ENCODE data around the gene SPNS2. TPM values are rescaled to one million over a fixed set of nuclear protein-coding genes. Genes with fewer than 3 reads are reported as not detected.

SPNS2 gene
- polyA plus RNA-seq, 1 donor from 2014 or later, result 39.7 TPM

GRCh38 chr17:4542726-4543191 is 44.1 kb downstream of the SPNS2 start:
- no peaks in the 10 kb centered on the region for H4K20me1 ChIP-seq (ENCODE audit: insufficient read depth)
- H3K27me3 ChIP-seq (ENCODE audit: insufficient read depth, low read depth, low read length), result no peaks in the 10 kb centered on the region
- H3K27ac ChIP-seq (ENCODE audit: low read length), result no peak overlapping the region
- no peaks in the 10 kb centered on the region for H3K9me2 ChIP-seq (ENCODE audit: insufficient read depth, low read length)
- H2AFZ ChIP-seq (ENCODE audit: low read depth, low read length), result no peak overlapping the region
- no peak overlapping the region for H3K4me2 ChIP-seq (ENCODE audit: low read length)
- TF ChIP-seq SMC3 (conservative IDR thresholded peaks at IDR 0.05; ENCODE audit: poor library complexity) (no peak), MXI1 (conservative IDR thresholded peaks at IDR 0.05; ENCODE audit: poor library complexity, severe bottlenecking) (no peak), RAD21 (conservative IDR thresholded peaks at IDR 0.05) (no peak), POLR2AphosphoS5 (IDR thresholded peaks at IDR 0.05) (no peak), EZH2 (IDR thresholded peaks at IDR 0.05; ENCODE audit: borderline replicate concordance, insufficient read depth, low read length, poor library complexity, severe bottlenecking) (no peak), REST (IDR thresholded peaks at IDR 0.05; ENCODE audit: borderline replicate concordance) (no peak), EP300 (conservative IDR thresholded peaks at IDR 0.05; ENCODE audit: poor library complexity, severe bottlenecking) (no peak), CTCF (IDR thresholded peaks at IDR 0.05; ENCODE audit: poor library complexity, severe bottlenecking) (no peak), TAF1 (IDR thresholded peaks at IDR 0.05; ENCODE audit: low read depth) (no peak)
- no peak overlapping the region for H3K4me3 ChIP-seq (ENCODE audit: low read length)
- H3K9me3 ChIP-seq (ENCODE audit: low read length), result no peaks in the 10 kb centered on the region
- H3F3A ChIP-seq (ENCODE audit: insufficient read depth, low read length, poor library complexity, severe bottlenecking), result no peaks in the 10 kb centered on the region
- H3K9ac ChIP-seq (ENCODE audit: low read length), result no peak overlapping the region
- no peaks in the 10 kb centered on the region for H3K36me3 ChIP-seq (ENCODE audit: insufficient read depth, low read length)
- H3K79me2 ChIP-seq (replicated peaks; ENCODE audit: insufficient read depth, low read length), result no peaks in the 10 kb centered on the region

GRCh38 chr17:4543557-4544026 is 44.9 kb downstream of the SPNS2 start:
- H3F3A ChIP-seq (ENCODE audit: insufficient read depth, low read length, poor library complexity, severe bottlenecking), result no peaks in the 10 kb centered on the region
- H2AFZ ChIP-seq (ENCODE audit: low read depth, low read length), result no peak overlapping the region
- H4K20me1 ChIP-seq (ENCODE audit: insufficient read depth), result no peaks in the 10 kb centered on the region
- H3K27ac ChIP-seq (ENCODE audit: low read length), result no peak overlapping the region
- no peaks in the 10 kb centered on the region for H3K36me3 ChIP-seq (ENCODE audit: insufficient read depth, low read length)
- no peak overlapping the region for H3K4me3 ChIP-seq (ENCODE audit: low read length)
- no peak overlapping the region for H3K4me2 ChIP-seq (ENCODE audit: low read length)
- H3K9me2 ChIP-seq (ENCODE audit: insufficient read depth, low read length), result no peaks in the 10 kb centered on the region
- no peaks in the 10 kb centered on the region for H3K9me3 ChIP-seq (ENCODE audit: low read length)
- H3K9ac ChIP-seq (ENCODE audit: low read length), result no peak overlapping the region
- no peaks in the 10 kb centered on the region for H3K79me2 ChIP-seq (replicated peaks; ENCODE audit: insufficient read depth, low read length)
- no peaks in the 10 kb centered on the region for H3K27me3 ChIP-seq (ENCODE audit: insufficient read depth, low read depth, low read length)
- no peak for TF ChIP-seq MXI1 (conservative IDR thresholded peaks at IDR 0.05; ENCODE audit: poor library complexity, severe bottlenecking)
